Adrenal gland (tissue), 5 donors: Measurements from ENCODE around the gene PRR18.

ENCODE experiments used
- POLR2A ChIP-seq, 2 donors: fragments of 450-650 bp; IDR thresholded peaks; one replicate each; pipeline ENCODE4 v1.6.1; 2017; ENCODE audit warnings: antibody characterized with exemption in 2 of 2, mild to moderate bottlenecking in 2 of 2, moderate library complexity in 1 of 2
- TF ChIP-seq, protein P1 (sequence below), 6 experiments: fragments of 450-650 bp in 4 of 6; fragments of 200-600 bp in 2 of 6; sonication (generic) in 1 of 6; IDR thresholded peaks; 1 replicate in 5 of 6; 2 replicates in 1 of 6; pipeline versions ENCODE4 v1.5.1 to v1.8.0; 2016 to 2021; ENCODE audit warnings: antibody characterized with exemption in 6 of 6, mild to moderate bottlenecking in 2 of 6, moderate library complexity in 1 of 6
- donor health status: DM: no; HTN: no; CAD: no.

DNA sequence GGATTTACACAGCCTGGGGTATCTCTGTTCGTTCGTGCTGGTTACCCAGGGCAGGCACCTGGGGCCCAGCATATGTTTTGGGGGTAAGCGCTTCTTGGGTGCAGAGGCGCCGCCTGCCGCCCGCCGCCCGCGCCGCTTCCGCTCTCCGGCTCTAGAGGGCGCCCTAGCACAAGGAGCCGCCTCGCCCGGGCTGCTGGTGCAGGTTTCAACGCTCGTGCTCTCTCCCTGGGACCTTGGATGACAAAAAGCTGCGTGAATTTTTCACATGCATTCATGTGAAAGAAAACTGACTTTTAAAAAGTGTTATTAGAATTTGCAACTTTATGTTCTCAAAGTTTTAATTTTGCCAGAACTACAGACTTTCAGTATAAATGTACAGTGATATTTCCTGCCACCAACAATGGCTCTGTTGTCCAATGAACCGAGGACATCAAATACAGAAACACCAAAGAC is 32.5 kb downstream of the PRR18 start:
- TF ChIP-seq POLR2A (IDR thresholded peaks at IDR 0.05): no peak
- TF ChIP-seq, protein P1, sequence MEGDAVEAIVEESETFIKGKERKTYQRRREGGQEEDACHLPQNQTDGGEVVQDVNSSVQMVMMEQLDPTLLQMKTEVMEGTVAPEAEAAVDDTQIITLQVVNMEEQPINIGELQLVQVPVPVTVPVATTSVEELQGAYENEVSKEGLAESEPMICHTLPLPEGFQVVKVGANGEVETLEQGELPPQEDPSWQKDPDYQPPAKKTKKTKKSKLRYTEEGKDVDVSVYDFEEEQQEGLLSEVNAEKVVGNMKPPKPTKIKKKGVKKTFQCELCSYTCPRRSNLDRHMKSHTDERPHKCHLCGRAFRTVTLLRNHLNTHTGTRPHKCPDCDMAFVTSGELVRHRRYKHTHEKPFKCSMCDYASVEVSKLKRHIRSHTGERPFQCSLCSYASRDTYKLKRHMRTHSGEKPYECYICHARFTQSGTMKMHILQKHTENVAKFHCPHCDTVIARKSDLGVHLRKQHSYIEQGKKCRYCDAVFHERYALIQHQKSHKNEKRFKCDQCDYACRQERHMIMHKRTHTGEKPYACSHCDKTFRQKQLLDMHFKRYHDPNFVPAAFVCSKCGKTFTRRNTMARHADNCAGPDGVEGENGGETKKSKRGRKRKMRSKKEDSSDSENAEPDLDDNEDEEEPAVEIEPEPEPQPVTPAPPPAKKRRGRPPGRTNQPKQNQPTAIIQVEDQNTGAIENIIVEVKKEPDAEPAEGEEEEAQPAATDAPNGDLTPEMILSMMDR (IDR thresholded peaks at IDR 0.05): peak; percentile 84 to 99 (median 93)
